DMS53 (cell line): Measurements from ENCODE around the gene ANO6.
"Not testable (repeated sequence)": the region's sequence is repeated elsewhere in the genome, so short reads cannot be mapped to it uniquely, and the experiment has no call there.

Experiments
- DNase-seq: peaks from one replicate; lab custom pipeline; 2025; lab: John Stamatoyannopoulos, UW

ANO6 gene

DNA sequence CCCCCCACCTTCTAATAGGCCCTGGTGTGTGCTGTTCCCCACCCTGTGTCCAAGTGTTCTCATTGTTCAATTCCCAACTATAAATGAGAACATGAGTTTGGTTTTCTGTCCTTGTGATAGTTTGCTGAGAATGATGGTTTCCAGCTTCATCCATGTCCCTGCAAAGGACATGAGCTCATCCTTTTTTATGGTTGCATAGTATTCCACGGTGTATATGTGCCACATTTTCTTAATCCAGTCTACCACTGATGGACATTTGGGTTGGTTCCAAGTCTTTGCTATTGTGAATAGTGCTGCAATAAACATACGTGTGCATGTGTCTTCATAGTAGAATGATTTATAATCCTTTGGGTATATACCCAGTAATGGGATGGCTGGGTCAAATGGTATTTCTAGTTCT is 20.5 kb downstream of the ANO6 start:
- DNase-seq: not testable (repeated sequence)

DNA sequence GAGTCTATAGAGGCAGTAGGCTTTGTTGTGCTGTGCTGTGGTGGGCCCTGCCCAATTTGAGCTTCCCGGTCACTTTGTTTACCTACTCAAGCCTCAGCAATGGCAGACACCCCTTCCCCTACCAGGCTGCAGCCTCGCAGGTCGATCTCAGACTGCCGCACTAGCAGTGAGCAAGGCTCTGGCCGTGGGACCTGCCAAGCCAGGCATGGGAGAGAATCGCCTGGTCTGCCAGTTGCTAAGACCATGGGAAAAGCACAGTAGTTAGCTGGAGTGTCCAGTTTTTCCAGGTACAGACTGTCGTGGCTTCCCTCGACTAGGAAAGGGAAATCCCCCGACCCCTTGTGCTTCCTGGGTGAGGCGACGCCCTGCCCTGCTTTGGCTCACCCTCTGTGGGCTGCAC is 26.3 kb downstream of the ANO6 start:
- no peak for DNase-seq

DNA sequence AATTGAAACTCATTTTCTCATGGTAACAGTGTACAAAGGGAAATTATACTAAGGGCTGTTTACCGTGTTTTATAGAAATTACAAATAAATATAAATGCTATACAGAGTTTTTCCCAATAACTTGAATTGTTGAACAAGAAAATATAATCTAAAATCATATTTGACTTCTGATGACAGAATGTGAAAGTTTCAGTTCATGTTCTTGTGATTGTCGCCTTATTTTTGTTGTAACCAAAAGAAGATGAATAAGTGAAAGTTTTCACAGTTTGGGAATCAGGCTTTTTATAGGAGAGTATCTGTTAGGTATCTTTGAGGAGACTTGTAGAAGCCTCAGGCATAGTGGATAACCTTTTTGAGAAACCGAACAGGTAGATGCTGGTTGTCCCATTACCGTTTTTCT is 28.1 kb downstream of the ANO6 start:
- no peak for DNase-seq

DNA sequence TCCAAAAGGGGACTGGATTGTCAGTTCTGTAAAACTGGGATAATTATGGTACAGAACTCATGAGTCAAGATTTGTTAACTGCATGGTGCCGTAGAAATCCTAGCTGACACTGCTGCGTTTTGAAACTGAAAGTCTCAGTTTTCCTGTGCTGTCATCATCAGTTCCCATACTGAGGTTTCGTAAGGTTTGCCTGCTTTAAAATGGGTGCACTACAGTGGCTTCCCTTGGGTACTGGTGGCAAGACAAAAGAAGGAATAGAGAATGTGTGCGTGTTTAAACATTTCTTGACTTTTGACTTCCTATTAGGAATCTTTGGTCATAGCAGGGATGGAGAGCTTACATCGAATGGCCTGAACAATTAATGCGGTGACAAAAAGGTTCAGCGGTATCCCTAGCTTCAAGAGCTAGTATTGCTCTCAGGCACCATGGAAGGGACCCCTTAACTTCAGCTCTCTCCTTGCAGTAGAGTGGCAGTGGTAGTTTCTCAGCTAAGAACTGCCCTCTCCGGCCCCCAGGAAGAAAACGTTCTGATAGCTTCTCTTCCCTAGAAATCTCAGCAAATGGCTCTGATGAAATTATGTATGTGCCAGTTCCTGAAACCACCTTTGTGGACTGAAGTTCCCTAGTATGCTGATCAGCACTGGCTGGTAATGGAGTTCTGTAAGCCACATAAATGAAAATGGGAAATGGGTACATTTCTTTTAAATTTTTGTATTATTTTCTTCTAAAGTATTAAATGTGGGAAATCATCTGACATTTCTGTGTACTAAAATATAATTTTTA is 28.9 kb downstream of the ANO6 start:
- no peak for DNase-seq

DNA sequence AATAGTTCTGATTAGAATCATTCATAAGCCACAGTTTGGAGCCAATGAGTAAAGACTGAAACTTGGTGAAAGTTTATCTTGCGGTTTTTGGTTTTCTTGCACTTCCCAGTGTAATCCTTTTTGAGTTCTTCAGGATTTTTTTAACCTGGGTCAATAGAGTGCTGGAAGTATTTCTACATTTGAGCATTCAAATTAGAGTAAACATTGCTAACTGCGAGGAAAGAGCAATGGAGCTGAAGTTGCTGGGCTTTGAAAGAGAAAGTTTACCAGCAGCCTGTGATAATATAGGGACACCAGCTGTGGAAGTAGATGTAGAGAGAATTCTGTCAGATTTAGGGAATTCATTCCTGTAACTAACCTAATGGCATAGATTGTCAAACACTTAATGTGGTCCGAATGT is 30.3 kb downstream of the ANO6 start:
- DNase-seq: no peak

DNA sequence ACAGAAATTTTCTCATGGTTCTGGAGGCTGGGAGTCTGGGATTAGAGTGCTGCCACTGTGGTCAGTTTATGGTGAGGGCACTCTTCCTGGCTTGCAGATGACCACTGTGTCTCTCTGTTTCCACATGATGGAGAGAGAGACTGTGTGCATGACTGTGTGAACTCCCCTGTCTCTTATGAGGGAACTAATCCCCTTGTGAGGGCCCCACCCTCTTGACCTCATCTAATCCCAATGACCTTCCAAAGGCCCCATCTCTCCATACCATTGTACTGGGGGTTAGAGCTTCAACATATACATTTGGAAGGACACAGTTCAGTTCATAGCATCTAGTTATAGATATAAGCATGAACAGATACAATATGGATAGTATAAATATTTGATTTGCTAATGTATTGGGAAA is 31.7 kb downstream of the ANO6 start:
- no peak for DNase-seq

DNA sequence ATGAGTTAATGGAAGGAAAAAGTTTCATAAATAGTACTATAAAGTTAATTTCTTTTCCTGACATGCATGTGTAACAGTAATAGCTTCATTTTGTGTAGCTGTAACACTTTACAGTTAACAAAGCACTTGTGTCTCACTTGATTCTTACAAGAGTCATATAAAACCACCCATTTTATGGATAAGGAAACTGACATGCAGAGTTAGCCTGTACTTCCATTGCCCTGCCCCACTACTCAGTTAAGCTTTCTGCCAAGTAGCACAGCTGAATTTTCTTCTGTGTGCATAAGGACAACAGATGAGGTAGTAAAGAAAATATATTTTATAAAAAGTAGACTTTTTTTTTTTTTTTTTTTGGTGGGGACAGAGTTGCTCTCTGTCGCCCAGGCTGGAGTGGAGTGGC is 32.2 kb downstream of the ANO6 start:
- DNase-seq: no peak

DNA sequence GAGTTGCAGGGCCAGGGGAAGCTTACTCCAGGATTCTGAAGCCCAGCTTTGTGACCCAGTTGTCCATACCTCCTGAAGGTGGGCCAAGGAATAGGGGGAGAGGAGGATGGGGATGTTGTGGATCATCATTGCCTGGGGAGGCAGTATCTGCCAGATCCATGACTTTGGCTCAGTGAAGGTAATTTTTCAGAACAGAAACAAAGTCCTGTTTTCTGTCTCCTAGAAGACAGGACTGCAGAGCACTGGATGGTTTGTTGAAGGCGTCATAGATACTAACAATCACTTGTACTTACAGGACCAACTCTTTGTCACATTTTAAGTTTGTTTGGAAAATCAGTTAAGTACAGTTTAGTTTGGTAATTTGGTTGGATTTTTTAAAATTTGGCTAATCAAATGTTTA is 38.4 kb downstream of the ANO6 start:
- DNase-seq: no peak

DNA sequence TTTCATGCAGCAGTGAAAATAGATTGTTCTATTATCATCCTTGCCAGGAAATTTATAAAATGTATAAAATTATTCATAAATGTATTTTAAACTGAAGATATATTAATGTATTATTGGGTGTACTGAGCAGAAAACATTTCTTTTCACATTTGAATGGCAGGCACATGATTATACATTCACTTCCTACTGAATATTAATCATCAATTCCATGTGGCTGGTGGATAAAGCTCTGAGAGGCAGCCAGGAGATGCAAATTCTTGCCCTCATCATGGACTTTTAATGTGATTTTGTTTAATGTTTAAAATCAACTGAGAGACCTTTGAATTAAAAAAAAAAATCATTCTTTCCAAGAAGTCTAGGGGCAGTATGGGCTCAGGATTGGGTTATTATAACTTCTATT is 40.8 kb downstream of the ANO6 start:
- no peak for DNase-seq

DNA sequence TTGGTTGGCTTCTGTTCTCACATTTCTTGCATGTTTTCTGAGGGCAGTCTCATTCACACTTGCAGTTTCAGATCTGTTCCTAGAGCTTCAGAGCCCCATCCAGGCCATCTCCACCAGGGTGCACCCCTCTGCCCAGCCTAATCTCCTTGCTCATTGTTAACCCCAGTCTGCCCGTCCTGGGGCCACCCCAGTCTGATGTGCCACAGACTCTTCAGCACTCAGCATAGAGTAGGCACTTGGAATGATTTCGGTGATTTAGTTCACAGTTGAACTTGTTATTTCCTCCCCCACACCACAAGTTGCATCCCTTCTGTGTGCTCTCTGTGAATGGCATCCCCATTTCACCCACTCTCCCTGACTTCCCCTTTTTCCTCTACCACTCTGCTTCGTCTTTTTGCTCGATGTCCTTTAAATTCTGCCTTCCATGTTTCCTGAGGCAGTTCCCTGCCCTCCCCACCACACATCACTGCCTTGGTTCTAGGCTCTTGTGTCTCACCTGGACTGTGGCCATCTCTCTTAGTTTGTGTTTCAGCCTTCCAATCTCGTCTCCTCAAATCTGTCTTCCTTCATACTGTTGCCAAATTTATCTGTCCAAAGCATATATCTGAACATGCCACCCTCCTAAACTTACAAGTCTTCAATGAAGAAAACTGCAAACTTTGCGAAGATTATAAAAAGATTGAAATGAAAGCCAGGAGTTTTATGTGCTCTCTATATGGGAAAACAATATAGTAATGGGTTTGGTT is 41.5 kb downstream of the ANO6 start:
- no peak for DNase-seq

DNA sequence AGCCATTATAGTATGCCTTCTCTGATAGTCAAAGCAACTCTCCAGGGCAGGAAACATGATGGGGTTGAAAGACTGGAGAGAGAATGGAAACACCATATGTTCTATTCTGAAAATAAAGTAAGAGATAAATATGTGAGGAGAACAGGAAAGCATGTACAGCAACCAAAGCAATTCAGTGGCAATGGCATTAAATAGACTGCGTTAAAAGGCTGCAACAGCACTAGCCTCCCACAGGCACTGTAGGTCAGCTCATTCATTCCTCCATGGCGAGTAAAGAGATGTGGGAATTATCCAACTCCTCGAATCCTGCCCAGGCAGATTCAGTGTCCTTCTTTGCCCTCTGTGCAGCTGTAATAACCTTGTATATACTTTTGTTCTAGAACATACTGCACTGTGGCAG is 43.8 kb downstream of the ANO6 start:
- DNase-seq: no peak

DNA sequence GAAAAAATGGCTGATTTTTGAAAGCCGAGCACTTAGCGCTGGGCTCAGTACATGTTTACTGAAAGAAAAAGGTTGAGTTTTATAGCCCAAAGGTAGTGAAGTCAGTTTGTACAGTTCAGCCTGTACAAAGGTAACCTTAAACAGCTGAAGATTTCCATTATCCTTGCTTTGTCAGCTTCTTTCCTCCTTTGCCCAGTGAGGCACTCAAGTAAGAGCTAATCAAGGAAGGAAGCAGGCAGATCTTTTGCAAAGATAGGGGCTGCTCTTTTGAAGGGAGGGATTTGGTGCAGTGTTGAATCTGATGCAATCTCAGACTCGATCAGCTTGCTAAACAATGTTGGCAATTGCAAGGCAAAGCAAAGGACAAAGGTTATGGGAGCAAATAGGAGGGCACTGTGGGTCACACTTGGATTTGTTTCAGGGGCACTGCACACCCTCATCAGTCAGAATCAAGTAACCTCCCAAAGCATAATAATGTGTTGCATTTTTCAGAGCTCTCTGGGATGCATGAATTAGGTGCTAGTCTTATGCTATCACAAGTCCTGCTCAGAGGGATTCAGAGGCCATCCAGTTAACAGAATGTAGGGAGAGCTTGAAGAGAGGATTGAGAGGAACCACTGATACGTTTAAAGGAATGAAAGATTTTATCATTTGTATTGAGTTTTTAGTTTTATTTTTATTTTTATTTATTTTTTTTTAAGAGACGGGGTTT is 44.4 kb downstream of the ANO6 start:
- no peak for DNase-seq

DNA sequence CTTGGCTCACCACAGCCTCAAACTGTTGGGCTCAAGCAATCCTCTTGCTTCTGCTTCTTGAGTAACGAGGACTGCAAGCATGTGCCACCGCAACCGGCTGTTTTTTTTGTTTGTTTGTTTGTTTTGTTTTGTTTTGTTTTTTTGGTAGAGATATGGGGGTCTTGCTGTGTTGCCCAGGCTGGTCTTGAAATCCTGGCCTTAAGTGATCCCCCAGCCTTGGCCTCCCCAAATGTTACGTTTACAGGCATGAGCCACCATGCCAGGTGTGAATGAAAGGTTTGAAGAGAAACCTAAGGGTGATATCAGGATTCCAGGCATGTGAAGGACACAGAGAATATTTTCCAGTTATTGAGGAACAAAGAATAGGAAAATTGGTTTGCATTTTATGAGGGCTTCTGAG is 45.0 kb downstream of the ANO6 start:
- no peak for DNase-seq

DNA sequence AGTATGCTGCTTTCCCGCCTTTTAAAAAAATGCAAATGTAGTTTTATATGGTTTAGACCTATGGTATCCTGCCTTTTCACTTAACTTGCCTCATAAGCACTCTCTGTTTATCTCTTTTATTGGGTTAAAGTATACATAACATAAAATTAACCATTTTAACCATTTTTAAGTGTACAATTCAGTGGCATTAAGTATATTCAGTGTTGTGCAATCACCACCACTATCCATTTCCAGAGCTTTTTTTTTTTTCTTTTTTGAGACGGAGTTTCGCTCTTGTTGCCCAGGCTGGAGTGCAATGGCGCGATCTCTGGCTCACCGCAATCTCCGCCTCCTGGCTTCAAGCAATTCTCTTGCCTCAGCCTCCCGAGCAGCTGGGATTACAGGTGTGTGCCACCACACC is 46.3 kb downstream of the ANO6 start:
- DNase-seq: not testable (repeated sequence)

DNA sequence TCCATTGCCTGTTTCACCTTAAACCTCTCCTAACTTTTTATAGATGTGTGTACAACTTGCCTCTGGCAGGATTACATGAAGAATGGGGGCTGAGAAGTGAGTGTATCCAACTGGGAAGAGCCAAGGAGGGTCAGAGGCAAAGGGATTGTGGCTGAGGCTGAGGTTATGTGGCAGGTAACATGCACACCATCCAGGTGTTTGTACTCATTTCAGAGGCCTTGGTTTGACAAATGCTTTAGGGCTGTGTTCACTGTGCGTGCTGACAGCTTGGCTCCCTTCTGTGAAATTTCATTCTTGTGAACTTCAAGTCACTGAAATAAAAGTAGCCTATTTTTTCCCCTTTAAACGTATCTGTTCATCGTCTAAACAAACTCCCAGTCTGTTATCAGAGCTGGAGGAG is 47.7 kb downstream of the ANO6 start:
- no peak for DNase-seq

DNA sequence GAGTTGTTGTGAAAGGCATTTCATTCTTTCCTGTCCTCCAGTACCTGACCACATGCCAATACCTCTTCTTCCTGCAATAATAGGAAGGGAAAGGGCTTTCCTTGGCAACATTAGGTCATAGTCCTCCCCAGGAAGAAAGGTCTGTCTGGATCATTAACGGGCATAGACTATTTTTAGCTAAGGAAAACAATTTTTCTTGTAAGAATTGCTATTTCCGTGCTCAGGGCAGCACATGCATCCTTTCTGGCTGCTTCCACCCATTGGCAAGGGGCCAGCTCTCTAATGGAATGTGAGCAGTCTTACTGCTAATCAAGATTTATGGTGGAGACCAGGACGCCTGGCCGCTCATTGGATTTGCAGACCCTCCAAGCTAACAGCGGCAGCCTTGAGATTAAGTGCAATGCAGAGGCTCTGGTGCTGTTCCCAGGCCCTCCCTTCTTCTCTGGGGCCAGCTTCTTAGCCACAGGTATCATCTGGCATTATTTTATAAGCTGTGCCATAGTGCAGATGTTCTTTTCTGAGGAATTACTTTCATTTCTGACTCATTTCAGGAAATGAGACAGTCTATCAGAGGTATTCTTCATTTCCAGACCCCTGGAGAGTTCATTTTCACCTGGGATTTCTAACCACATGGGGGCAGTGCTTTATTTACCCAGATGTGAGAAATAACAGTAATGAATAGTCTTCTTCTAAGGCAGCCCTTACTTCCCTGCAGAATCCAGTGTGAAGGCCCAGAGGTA is 52.9 kb downstream of the ANO6 start:
- peak; percentile 75 for DNase-seq

DNA sequence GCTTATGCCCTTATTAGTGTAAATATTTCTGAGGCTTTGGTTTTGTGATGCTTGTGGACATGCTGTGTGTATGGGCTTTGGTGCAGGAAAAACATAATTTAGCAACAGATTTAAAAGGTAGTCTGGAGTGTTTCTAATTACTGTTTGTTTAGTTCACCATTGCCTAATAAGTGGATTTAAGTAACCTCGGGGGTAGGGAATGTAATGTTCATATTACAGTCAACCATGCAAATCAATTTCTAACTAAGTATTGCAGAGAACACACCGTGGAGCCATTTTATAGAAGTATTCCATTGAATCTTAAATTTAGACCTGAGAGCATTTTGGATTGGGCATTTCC is 53.5 kb downstream of the ANO6 start:
- no peak for DNase-seq

DNA sequence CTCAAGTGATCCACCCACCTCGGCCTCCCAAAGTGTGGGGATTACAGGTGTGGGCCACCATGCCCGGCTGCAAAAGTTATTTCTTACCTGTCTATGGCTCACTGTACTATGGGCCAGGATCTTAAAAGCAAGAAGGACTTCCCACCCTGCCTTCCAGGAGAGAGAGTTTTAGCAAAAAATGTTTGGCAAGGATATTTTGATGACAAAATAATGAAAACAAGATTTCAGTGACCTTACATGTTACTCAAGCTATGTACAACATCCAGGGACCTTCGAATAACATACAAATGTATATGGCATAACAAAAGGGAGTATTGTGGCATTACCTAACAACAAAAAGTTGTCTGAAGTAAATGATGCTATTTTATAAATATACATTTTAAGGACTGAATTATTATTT is 55.1 kb downstream of the ANO6 start:
- DNase-seq: no peak

DNA sequence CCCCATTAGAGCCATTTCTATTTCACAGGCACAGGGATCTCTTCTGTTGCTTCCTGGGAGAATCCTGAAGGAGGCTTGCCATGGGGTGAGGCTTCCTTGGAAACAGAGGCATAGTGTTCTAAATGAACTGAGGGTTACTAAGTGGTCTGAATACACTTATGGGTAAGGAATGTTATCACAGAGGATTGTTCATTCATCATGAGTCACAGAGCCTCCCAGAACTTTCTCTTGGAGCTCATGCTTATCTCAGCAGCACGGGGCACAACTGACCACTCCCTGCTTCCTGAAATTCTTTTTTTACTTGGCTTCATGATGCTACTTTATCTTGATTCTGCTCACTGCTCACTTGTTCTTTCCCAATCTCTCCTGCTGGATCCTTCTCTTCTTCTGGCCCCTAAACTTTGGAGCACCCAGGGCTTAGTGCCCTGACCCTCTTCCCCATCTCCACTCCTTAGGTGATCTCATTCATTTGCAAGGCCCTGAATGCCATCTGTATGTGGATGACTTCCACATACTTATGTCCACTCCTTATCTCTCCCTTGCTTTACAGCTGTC is 57.9 kb downstream of the ANO6 start:
- DNase-seq: no peak

DNA sequence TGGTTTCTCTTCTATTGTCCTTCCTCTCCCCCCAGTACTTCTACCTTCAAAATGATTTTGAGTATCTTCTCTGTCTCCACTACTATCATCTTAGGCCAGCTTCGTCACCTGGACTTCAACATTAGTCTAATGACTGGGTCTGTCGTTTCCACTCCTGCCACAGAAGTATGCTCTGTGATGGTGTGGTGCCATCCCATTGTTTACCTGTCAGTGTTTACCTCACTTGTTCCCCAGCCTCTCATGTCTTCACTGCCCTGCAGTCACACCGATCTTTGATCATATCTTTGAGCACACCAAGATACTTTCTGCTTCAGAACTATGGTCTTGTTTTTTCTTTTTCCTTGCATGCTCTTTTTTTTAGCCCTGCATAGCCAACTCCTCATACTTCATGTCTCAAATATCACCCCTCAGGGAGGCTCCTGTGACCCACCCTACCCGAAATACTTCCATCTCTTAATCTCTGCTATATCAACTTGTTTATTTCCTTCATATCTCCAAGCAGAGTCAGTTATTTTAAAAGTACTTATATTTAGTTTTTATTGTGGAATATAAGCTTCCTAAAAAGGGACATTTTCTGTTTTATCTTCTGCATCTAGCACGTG is 60.4 kb downstream of the ANO6 start:
- no peak for DNase-seq

DNA sequence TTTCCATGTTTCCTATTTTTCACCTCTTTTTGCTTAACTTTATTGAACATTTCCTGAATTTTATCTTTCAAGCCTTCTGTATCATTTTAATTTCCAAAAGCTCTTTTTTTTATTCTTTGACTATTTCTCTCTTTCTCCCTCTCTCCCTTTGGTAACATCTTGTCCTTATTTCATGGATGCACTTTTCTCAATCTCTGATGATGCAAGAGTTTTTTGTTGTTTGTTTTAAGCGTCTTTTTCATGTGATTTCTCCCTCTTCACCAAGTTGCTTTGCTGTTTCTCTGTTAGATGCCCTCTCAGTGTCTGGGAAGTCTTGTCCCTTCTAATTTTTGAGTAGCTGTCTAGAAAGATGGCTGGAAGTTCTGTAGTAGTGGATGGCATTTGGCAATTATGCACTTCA is 62.6 kb downstream of the ANO6 start:
- DNase-seq: no peak
